PC-9 (cell line): ENCODE results near the gene APOL2. TPM values are rescaled to one million over a fixed set of nuclear protein-coding genes. Genes with fewer than 3 reads are reported as not detected.
A peak's percentile ranks its signal among the peaks of the same experiment; 100 is the strongest.

ENCODE experiments used
- BruUV-seq: library from RNA; stranded (reverse); fragments of 400-500 nt; replicated peaks from 2 replicates; lab custom pipeline; 2021; lab: Mats Ljungman, UMichigan
- CTCF ChIA-PET: fragments of 300-600 bp; sonication (Branson Sonifier 250); formaldehyde crosslinking; loops from one replicate; lab custom pipeline; 2022; ENCODE audit warnings: antibody characterized with exemption; lab: Charles Lee
- POLR2A ChIA-PET: fragments of 300-600 bp; sonication (Branson Sonifier 250); formaldehyde crosslinking; loops from one replicate; lab custom pipeline; 2022; ENCODE audit warnings: antibody characterized with exemption; ENCODE audit not compliant: unreplicated experiment; lab: Charles Lee
- DNase-seq, 2 experiments: peaks; one replicate each; pipeline versions ENCODE4 v3.0.0 to v3.0.0-alpha.2; 2015 to 2022; ENCODE audit warnings: mixed read lengths in 1 of 2
- H2AFZ ChIP-seq: fragments of 200-600 bp; sonication (generic); 2 replicates; pipeline ENCODE4 v1.8.1; 2017; ENCODE audit warnings: antibody characterized with exemption
- H3F3A ChIP-seq: fragments of 200-600 bp; sonication (generic); 2 replicates; pipeline ENCODE4 v1.8.1; 2017; ENCODE audit warnings: antibody characterized with exemption, mild to moderate bottlenecking, low read depth; ENCODE audit not compliant: insufficient read depth
- H3K27ac ChIP-seq: fragments of 200-600 bp; sonication (generic); 2 replicates; pipeline ENCODE4 v1.6.1; 2016; ENCODE audit warnings: mixed run types
- H3K27me3 ChIP-seq: fragments of 200-600 bp; sonication (generic); 2 replicates; pipeline ENCODE4 v1.6.1; 2016; ENCODE audit warnings: low read depth, mixed run types; ENCODE audit not compliant: insufficient read depth
- H3K36me3 ChIP-seq: fragments of 200-600 bp; sonication (generic); 2 replicates; pipeline ENCODE4 v1.6.1; 2016; ENCODE audit warnings: low read depth, mixed run types
- H3K4me1 ChIP-seq: fragments of 200-600 bp; sonication (generic); replicated peaks from 2 replicates; pipeline ENCODE4 v1.6.1; 2016; ENCODE audit warnings: mixed run types; ENCODE audit not compliant: insufficient read depth
- H3K4me2 ChIP-seq: fragments of 200-600 bp; sonication (generic); 2 replicates; pipeline ENCODE4 v1.6.1; 2017; ENCODE audit warnings: mixed run types
- H3K4me3 ChIP-seq: fragments of 200-600 bp; sonication (generic); 2 replicates; pipeline ENCODE4 v1.6.1; 2016; ENCODE audit warnings: mixed run types
- H3K79me2 ChIP-seq: fragments of 200-600 bp; sonication (generic); 2 replicates; pipeline ENCODE4 v1.6.1; 2017; ENCODE audit warnings: low read depth, mixed run types
- H3K9me2 ChIP-seq: fragments of 200-600 bp; sonication (generic); 2 replicates; pipeline ENCODE4 v1.8.1; 2017; ENCODE audit warnings: mild to moderate bottlenecking; ENCODE audit not compliant: insufficient read depth
- H3K9me3 ChIP-seq: fragments of 200-600 bp; sonication (generic); 2 replicates; pipeline ENCODE4 v1.8.1; 2016; ENCODE audit warnings: low read depth; ENCODE audit not compliant: insufficient read depth
- H4K20me1 ChIP-seq: fragments of 200-600 bp; sonication (generic); 2 replicates; pipeline ENCODE4 v1.8.1; 2017; ENCODE audit not compliant: insufficient read depth
- CTCF ChIP-seq: fragments of 200-600 bp; sonication (generic); conservative IDR thresholded peaks from 2 replicates; pipeline ENCODE4 v1.6.1; 2017; ENCODE audit warnings: mixed run types, antibody characterized with exemption, mild to moderate bottlenecking, moderate library complexity
- EZH2 ChIP-seq: fragments of 200-600 bp; sonication (generic); IDR thresholded peaks from 2 replicates; pipeline ENCODE4 v1.8.0; 2017; ENCODE audit warnings: antibody characterized with exemption, low read depth
- intact Hi-C: fragments of 100-400 bp; cut with micrococcal nuclease; formaldehyde crosslinking; loops from one replicate; pipeline ENCODE4 v1.10.0; 2022; ENCODE audit not compliant: unreplicated experiment
- microRNA-seq: library from miRNA; unstranded; fragments of <30 nt; microRNA quantifications from one replicate; pipeline ENCODE4 v1.2.0, GENCODE V29; 2021; ENCODE audit warnings: borderline number of aligned reads, borderline replicate concordance
- total RNA-seq: library from RNA; stranded (reverse); gene quantifications from 2 replicates; pipeline ENCODE4 v1.2.3, GENCODE V29; 2021

Gene APOL2
- total RNA-seq, 1 experiment from 2014 or later, result 27.4 TPM

GRCh38 chr22:36180038-36180880 lies 59.1 kb downstream of the APOL2 start:
- Histone ChIP-seq H3K4me2 (no peak overlapping the region), H3K9me3 (no peaks in the 10 kb centered on the region), H3K36me3 (no peaks in the 10 kb centered on the region), H3K79me2 (no peaks in the 10 kb centered on the region), H2AFZ (no peak overlapping the region), H3K9me2 (no peaks in the 10 kb centered on the region), H3K4me1 (no peaks in the 10 kb centered on the region), H3K27ac (no peak overlapping the region), H4K20me1 (no peaks in the 10 kb centered on the region), H3F3A (no peaks in the 10 kb centered on the region), H3K27me3 (0 out of 2 replicates have a peak, but pooled peaks cover 10% of the 10 kb centered on the region), H3K4me3 (no peak overlapping the region)
- peak; percentile 32 to 55 for DNase-seq
- no peak for TF ChIP-seq EZH2
- peak; percentile 85 for TF ChIP-seq CTCF
- ChIA-PET CTCF (interaction anchor here (1.4 kb wide), 1 partner anchor 114 kb away, joined by 7 read pairs; no protein-coding TSS in a partner anchor), POLR2A (interaction anchor here (0.5 kb wide), 1 partner anchor 24 kb away, joined by 10 read pairs; no protein-coding TSS in a partner anchor)
- intact Hi-C loops, result loop anchor here (1.0 kb wide), 1 partner anchor 36 kb away; no protein-coding TSS in a partner anchor
- BruUV-seq, result no TSS peak

GRCh38 chr22:36177160-36177559 lies 62.2 kb downstream of the APOL2 start:
- ChIA-PET CTCF (interaction anchor here (0.6 kb wide), 1 partner anchor 577 kb away, joined by 3 read pairs; no protein-coding TSS in a partner anchor), POLR2A (no interaction called here)
- no peak overlapping the region for H2AFZ ChIP-seq
- H3K4me1 ChIP-seq, result no peaks in the 10 kb centered on the region
- H3F3A ChIP-seq, result no peaks in the 10 kb centered on the region
- no peaks in the 10 kb centered on the region for H3K9me2 ChIP-seq
- H3K4me3 ChIP-seq, result no peak overlapping the region
- DNase-seq, result peak in 1 of 2 experiments; percentile 8
- no peaks in the 10 kb centered on the region for H3K9me3 ChIP-seq
- BruUV-seq, result no TSS peak
- intact Hi-C loops, result no loop called here
- H3K27ac ChIP-seq, result no peak overlapping the region
- H3K79me2 ChIP-seq, result no peaks in the 10 kb centered on the region
- TF ChIP-seq EZH2, result no peak
- TF ChIP-seq CTCF, result no peak
- H3K4me2 ChIP-seq, result no peak overlapping the region
- H3K27me3 ChIP-seq, result peaks cover 5% of the 10 kb centered on the region; the same call in 1 of the 2 replicates
- no peaks in the 10 kb centered on the region for H4K20me1 ChIP-seq
- H3K36me3 ChIP-seq, result no peaks in the 10 kb centered on the region

Small RNA genes lying within 50 kb of the gene (microRNA-seq; reads per million reads assigned to microRNA genes)
- gene MIR6819, result not detected

Other genes starting within 250 kb of the APOL2 start
- gene RBFOX2, start 210.7 kb downstream of the APOL2 start, total RNA-seq, result 81.7 and 109 TPM in 2 replicates
- gene APOL3, start 78.8 kb downstream of the APOL2 start, total RNA-seq, result 15.2 and 19.3 TPM in 2 replicates
- not detected in 2 replicates for gene APOL4, start 37.7 kb downstream of the APOL2 start, total RNA-seq
- gene APOL1, start 13.6 kb upstream of the APOL2 start, total RNA-seq, result 27.0 and 33.0 TPM in 2 replicates
- gene MYH9, start 148.4 kb upstream of the APOL2 start, total RNA-seq, result 758 and 776 TPM in 2 replicates
- gene TXN2, start 242.1 kb upstream of the APOL2 start, total RNA-seq, result 89.0 and 95.1 TPM in 2 replicates